K562 (cell line): ENCODE measurements around the gene PCP4L1. TPM values are rescaled to one million over a fixed set of nuclear protein-coding genes. Genes with fewer than 3 reads are reported as not detected.

ENCODE experiments used
- CCNT2 ChIP-seq: IDR thresholded peaks from 2 replicates; pipeline ENCODE4 v1.6.1; 2011; ENCODE audit warnings: borderline replicate concordance, low read depth, mild to moderate bottlenecking, moderate library complexity, mixed read lengths, low read length; ENCODE audit not compliant: insufficient read length; ENCODE audit errors: extremely low read depth
- CHD2 ChIP-seq: IDR thresholded peaks from 2 replicates; pipeline ENCODE4 v1.6.1; 2011; ENCODE audit warnings: low read depth, low read length
- DNMT1 ChIP-seq: fragments of 450-650 bp; IDR thresholded peaks from 2 replicates; pipeline ENCODE4 v1.6.1; 2016; ENCODE audit warnings: antibody characterized with exemption, mild to moderate bottlenecking
- GATAD2B ChIP-seq: fragments of 450-650 bp; IDR thresholded peaks from 2 replicates; pipeline ENCODE4 v1.6.1; 2017; ENCODE audit warnings: mild to moderate bottlenecking, borderline replicate concordance
- HMGN3 ChIP-seq: IDR thresholded peaks from 2 replicates; pipeline ENCODE4 v1.6.1; 2011; ENCODE audit warnings: borderline replicate concordance, low read depth, mild to moderate bottlenecking, mixed read lengths, low read length; ENCODE audit not compliant: insufficient read length; ENCODE audit errors: extremely low read depth
- KHSRP ChIP-seq: fragments of 450-650 bp; IDR thresholded peaks from 2 replicates; pipeline ENCODE4 v1.6.1; 2017
- MGA ChIP-seq: fragments of 450-650 bp; IDR thresholded peaks from 2 replicates; pipeline ENCODE4 v1.6.1; 2016; ENCODE audit warnings: mild to moderate bottlenecking, moderate library complexity
- MIER1 ChIP-seq: fragments of 450-650 bp; IDR thresholded peaks from 2 replicates; pipeline ENCODE4 v1.6.1; 2016; ENCODE audit warnings: antibody characterized with exemption, mild to moderate bottlenecking, low read depth
- NR2C1 ChIP-seq, 2 experiments: fragments of 450-650 bp; IDR thresholded peaks; 2 replicates each; pipeline ENCODE4 v1.6.1; 2017; ENCODE audit warnings: mild to moderate bottlenecking in 2 of 2, antibody characterized with exemption in 1 of 2, inconsistent platforms in 1 of 2, missing compliant biosample characterization in 1 of 2, missing genetic modification characterization in 1 of 2
- NR2F6 ChIP-seq: fragments of 450-650 bp; formaldehyde crosslinking; IDR thresholded peaks from 2 replicates; pipeline ENCODE4 v1.4.0; 2020; ENCODE audit warnings: mild to moderate bottlenecking
- PPARD ChIP-seq: fragments of 250-450 bp; sonication (Bioruptor Pico); IDR thresholded peaks from 2 replicates; pipeline ENCODE4 v1.8.0; 2022; ENCODE audit warnings: inconsistent platforms, mild to moderate bottlenecking, moderate library complexity
- RBBP5 ChIP-seq: fragments of 200-600 bp; sonication (generic); IDR thresholded peaks from 2 replicates; pipeline ENCODE4 v1.6.1; 2012; ENCODE audit warnings: borderline replicate concordance, mild to moderate bottlenecking, low read length, control low read depth, inconsistent platforms; ENCODE audit not compliant: insufficient read depth, poor library complexity, severe bottlenecking
- TAF15 ChIP-seq: fragments of 200-400 bp; formaldehyde crosslinking; IDR thresholded peaks from 2 replicates; pipeline ENCODE4 v1.6.1; 2017; ENCODE audit warnings: mild to moderate bottlenecking, low read depth, low read length, moderate library complexity
- U2AF2 ChIP-seq: fragments of 200-400 bp; formaldehyde crosslinking; optimal IDR thresholded peaks from 2 replicates; pipeline ENCODE3; 2017; ENCODE audit warnings: low read depth, mild to moderate bottlenecking, low read length
- VEZF1 ChIP-seq: fragments of 200-800 bp; sonication (Bioruptor generic); IDR thresholded peaks from 2 replicates; pipeline ENCODE4 v1.6.1; 2017; ENCODE audit warnings: missing genetic modification characterization, missing compliant biosample characterization
- polyA plus RNA-seq, 8 experiments: library from polyadenylated mRNA; depleted of rRNA in 4 of 8; stranded (reverse) in 5 of 8; unstranded in 3 of 8; fragments of >200 nt; fragmentation: Nextera tagmentation in 2 of 8; fragmentation: Illumina TruSeq in 1 of 8; extraction: Ambion mirVana in 2 of 8; extraction: Trizol in 1 of 8; gene quantifications; 2 replicates each; pipeline versions ENCODE4 v1.2.1 to v1.2.3, GENCODE V29; 2011 to 2014; ENCODE audit warnings: inconsistent platforms in 1 of 8, missing spikeins in 1 of 8
- total RNA-seq, 7 experiments: library from RNA; depleted of rRNA in 6 of 7; stranded (reverse); fragments of >200 nt in 6 of 7; fragmentation: Illumina TruSeq in 2 of 7; extraction: Trizol in 2 of 7; gene quantifications; 2 replicates each; pipeline versions ENCODE4 v1.2.1 to v1.2.3, GENCODE V29; 2011 to 2021; ENCODE audit warnings: low replicate concordance in 1 of 7

PCP4L1 gene
- total and polyA plus RNA-seq, 9 of the 15 experiments (the other 6 are each of a cell fraction or from before 2014, with no cell fraction given): not detected

- no peak for TF ChIP-seq GATAD2B
- no peak for TF ChIP-seq NR2F6 (CRISPR knock-in tag)
- TF ChIP-seq DNMT1: no peak
- TF ChIP-seq CHD2: peak; percentile 50; the same call in 1 of the 2 replicates
- TF ChIP-seq VEZF1 (CRISPR knock-in tag): peak; percentile 81
- TF ChIP-seq MGA: no peak
- TF ChIP-seq TAF15: no peak
- TF ChIP-seq HMGN3: no peak
- peak; percentile 37 for TF ChIP-seq RBBP5
- TF ChIP-seq KHSRP: no peak
- no peak for TF ChIP-seq MIER1
- peak; percentile 90 for TF ChIP-seq NR2C1 (IDR thresholded peaks at IDR 0.05)
- TF ChIP-seq NR2C1 (tag; IDR thresholded peaks at IDR 0.05): peak; percentile 75
- TF ChIP-seq PPARD: no peak
- TF ChIP-seq U2AF2: no peak
- TF ChIP-seq CCNT2: no peak
These were observed 32.8 kb upstream of the PCP4L1 start, which contains the start of gene TOMM40L (continued) for GRCh38 chr1:161225534-161226319.
